Skeletal muscle tissue (tissue), 4 donors: ENCODE measurements around the gene DKKL1. TPM values are rescaled to one million over a fixed set of nuclear protein-coding genes. Genes with fewer than 3 reads are reported as not detected.

Experiments
- H3K27ac ChIP-seq: one replicate; pipeline ENCODE4 v1.7.0; 2013; ENCODE audit warnings: mild to moderate bottlenecking, low read depth, low read length, inconsistent platforms
- H3K27me3 ChIP-seq, 3 donors: one replicate each; pipeline ENCODE4 v1.7.0; 2013; ENCODE audit warnings: low read length in 3 of 3; ENCODE audit not compliant: control insufficient read depth in 3 of 3, insufficient read depth in 3 of 3
- H3K36me3 ChIP-seq, 3 donors: one replicate each; pipeline ENCODE4 v1.7.0; 2013; ENCODE audit warnings: low read length in 3 of 3; ENCODE audit not compliant: control insufficient read depth in 3 of 3, insufficient read depth in 3 of 3
- H3K4me1 ChIP-seq, 3 donors: one replicate each; pipeline ENCODE4 v1.7.0; 2013; ENCODE audit warnings: low read length in 3 of 3, mild to moderate bottlenecking in 3 of 3; ENCODE audit not compliant: control insufficient read depth in 3 of 3, insufficient read depth in 3 of 3
- H3K4me3 ChIP-seq, 3 donors: one replicate each; pipeline ENCODE4 v1.7.0; 2013; ENCODE audit warnings: low read length in 3 of 3
- H3K9ac ChIP-seq, 3 donors: one replicate each; pipeline ENCODE4 v1.7.0; 2013; ENCODE audit warnings: low read length in 3 of 3, mild to moderate bottlenecking in 3 of 3, moderate library complexity in 2 of 3, low read depth in 1 of 3
- H3K9me3 ChIP-seq, 3 donors: one replicate each; pipeline ENCODE4 v1.7.0; 2013; ENCODE audit warnings: low read length in 3 of 3; ENCODE audit not compliant: control insufficient read depth in 3 of 3
- total RNA-seq: library from RNA; depleted of rRNA; stranded (reverse); fragments of >200 nt; gene quantifications from one replicate; pipeline ENCODE4 v1.2.3, GENCODE V29; 2014
- donor health status: Osteomylitis.

DKKL1 gene
- total RNA-seq, 1 donor from 2014 or later = 0.52 TPM

DNA sequence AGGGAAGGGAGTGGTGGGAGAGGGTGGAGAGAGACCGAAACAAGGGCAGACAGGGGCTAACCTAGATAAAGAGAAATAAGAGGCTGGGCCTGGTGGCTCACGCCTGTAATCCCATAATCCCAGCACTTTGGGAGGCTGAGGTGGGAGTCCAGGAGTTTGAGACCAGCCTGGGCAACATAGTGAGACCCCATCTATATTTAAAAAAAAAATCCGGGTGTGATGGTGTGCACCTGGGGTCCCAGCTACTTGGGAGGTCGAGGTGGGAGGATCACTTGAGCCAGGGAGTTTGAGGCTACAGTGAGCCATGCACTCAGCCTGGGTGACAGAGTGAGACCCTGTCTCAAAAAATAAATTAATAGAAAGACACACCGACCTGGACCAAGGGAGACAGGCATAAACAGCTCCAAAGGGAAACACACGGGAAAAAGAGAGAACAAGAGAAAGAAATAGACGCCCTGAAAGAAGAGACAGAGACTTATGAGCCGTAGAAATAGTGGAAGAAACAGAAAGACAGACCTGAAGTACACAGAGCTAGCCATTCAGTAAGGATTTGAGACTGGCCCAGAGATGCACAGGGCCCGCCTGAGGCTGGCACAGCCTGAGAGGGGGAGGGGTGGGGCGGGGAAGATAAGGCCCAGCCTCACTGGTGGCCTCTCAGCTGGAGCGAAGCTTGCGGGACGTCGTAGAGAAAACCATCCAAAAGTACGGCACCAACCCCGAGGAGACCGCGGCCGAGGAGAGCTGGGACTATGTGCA is 26.2 kb upstream of the DKKL1 start:
- Histone ChIP-seq H3K4me1 (peaks cover 12 to 17% (median 13%) of the 10 kb centered on the region in 3 donors), H3K27me3 (peaks cover 0 to 16% (median 11%) of the 10 kb centered on the region in 3 donors), H3K36me3 (peaks cover under 1 to 8% (median 2%) of the 10 kb centered on the region in 3 donors), H3K9ac (no peak overlapping the region), H3K9me3 (no peaks in the 10 kb centered on the region), H3K27ac (no peak overlapping the region), H3K4me3 (no peak overlapping the region)

DNA sequence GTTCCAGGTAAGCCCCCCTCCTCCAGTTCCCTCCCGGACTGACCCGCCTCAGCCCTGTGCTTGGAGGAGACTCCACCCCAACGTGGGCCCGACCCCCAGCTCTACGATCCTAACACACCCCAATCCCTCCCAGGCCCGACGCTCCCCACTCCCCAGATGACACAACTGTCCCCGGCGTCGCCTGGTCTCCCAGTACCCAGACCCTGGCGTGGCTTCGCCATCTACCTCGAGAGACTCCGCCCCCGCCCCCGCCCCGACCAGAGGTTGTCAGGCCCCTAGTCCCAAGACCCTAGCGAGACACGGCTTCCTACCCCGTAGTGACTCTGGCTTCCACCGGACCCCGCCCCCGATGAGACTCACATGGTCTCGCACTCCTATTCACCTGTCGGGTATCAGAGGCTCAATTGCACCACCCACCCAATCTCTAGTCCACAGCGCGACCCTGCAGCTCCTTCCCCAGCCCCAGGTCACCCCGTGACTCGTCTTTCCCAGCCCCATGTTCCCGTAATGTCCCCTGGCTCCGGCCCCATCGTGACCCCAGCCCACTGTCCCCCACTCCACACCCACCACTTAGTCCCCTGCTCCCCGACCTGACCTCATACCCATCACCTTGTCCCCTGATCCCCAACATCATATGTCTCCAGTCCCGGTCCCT is 25.5 kb upstream of the DKKL1 start:
- peaks cover 12 to 17% (median 13%) of the 10 kb centered on the region in 3 donors for H3K4me1 ChIP-seq
- H3K36me3 ChIP-seq = peaks cover 3 to 14% (median 7%) of the 10 kb centered on the region in 3 donors
- peaks cover 0 to 16% (median 11%) of the 10 kb centered on the region in 3 donors for H3K27me3 ChIP-seq
- H3K27ac ChIP-seq = no peak overlapping the region
- no peaks in the 10 kb centered on the region for H3K9me3 ChIP-seq
- peak overlapping the region in 2 of 3 donors; percentile 16 to 59 for H3K4me3 ChIP-seq
- no peak overlapping the region for H3K9ac ChIP-seq

DNA sequence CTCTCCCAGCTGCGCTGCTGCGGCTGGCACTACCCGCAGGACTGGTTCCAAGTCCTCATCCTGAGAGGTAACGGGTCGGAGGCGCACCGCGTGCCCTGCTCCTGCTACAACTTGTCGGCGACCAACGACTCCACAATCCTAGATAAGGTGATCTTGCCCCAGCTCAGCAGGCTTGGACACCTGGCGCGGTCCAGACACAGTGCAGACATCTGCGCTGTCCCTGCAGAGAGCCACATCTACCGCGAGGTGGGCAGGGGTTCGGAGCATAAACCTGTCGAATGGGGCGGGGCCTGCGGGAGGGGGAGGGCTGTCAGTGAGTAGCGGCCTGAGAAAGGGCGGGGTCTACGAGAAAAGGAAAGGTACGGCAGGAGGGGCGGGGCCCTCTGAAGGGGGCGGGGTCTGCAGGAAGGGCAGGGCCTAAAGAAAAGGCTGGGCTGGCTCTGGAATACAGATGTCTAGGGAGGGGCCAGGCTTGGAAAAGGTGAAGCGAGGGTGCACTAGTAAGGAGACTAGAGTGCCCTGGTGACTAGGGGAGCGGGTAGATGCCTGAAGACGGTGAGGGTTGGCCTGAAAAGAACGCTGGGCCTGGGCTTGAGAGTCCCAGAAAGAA is 24.9 kb upstream of the DKKL1 start:
- Histone ChIP-seq H3K4me3 (peak overlapping the region; percentile 59 to 62 (median 61)), H3K9ac (peak overlapping the region in 2 of 3 donors; percentile 23 to 54), H3K27me3 (peaks cover 0 to 16% (median 11%) of the 10 kb centered on the region in 3 donors), H3K36me3 (peaks cover 3 to 15% (median 7%) of the 10 kb centered on the region in 3 donors), H3K27ac (no peak overlapping the region), H3K4me1 (peaks cover 12 to 17% (median 13%) of the 10 kb centered on the region in 3 donors), H3K9me3 (no peaks in the 10 kb centered on the region)

GRCh38 chr19:49339301-49340068 is 24.2 kb upstream of the DKKL1 start:
- Histone ChIP-seq H3K27ac (peak overlapping the region; percentile 71), H3K9me3 (no peaks in the 10 kb centered on the region), H3K9ac (peak overlapping the region in 2 of 3 donors; percentile 23 to 54), H3K4me3 (peak overlapping the region; percentile 51 to 62 (median 61)), H3K27me3 (peaks cover 0 to 16% (median 11%) of the 10 kb centered on the region in 3 donors), H3K36me3 (peaks cover 3 to 16% (median 7%) of the 10 kb centered on the region in 3 donors), H3K4me1 (peaks cover 12 to 17% (median 13%) of the 10 kb centered on the region in 3 donors)

DNA sequence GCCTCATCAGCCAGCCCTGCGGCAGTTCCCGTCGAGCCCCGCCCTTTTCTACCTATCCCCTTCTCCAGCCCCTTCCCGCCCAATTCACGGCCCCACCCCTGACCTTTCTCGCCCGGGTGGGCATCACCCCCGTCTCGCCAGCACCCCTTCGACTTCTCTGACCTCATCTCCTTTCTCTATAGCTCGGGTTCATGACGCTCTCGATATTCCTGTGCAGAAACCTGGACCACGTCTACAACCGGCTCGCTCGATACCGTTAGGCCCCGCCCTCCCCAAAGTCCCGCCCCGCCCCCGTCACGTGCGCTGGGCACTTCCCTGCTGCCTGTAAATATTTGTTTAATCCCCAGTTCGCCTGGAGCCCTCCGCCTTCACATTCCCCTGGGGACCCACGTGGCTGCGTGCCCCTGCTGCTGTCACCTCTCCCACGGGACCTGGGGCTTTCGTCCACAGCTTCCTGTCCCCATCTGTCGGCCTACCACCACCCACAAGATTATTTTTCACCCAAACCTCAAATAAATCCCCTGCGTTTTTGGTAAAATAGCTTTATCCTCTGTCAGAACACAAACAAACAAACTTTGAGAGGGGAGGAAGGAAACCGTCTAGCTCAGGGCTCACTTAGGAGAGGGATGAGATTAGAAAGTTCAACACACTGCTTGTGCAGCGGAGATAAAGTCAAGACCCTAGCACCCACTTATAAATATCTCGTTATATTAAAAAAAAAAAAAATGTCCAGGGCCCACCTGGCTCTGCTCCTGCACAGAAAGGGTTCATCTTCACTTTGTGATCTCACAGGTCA is 23.4 kb upstream of the DKKL1 start:
- no peaks in the 10 kb centered on the region for H3K9me3 ChIP-seq
- H3K9ac ChIP-seq = peak overlapping the region in 2 of 3 donors; percentile 2 to 45
- H3K4me1 ChIP-seq = peaks cover 12 to 17% (median 13%) of the 10 kb centered on the region in 3 donors
- peaks cover 3 to 23% (median 7%) of the 10 kb centered on the region in 3 donors for H3K36me3 ChIP-seq
- peak overlapping the region; percentile 51 to 61 (median 56) for H3K4me3 ChIP-seq
- H3K27me3 ChIP-seq = peaks cover 0 to 16% (median 11%) of the 10 kb centered on the region in 3 donors
- peak overlapping the region; percentile 71 for H3K27ac ChIP-seq

GRCh38 chr19:49340865-49341718 is 22.6 kb upstream of the DKKL1 start:
- H3K4me3 ChIP-seq = no peak overlapping the region
- peaks cover 12 to 17% (median 13%) of the 10 kb centered on the region in 3 donors for H3K4me1 ChIP-seq
- H3K9me3 ChIP-seq = no peaks in the 10 kb centered on the region
- H3K36me3 ChIP-seq = peaks cover 3 to 23% (median 7%) of the 10 kb centered on the region in 3 donors
- H3K9ac ChIP-seq = no peak overlapping the region
- peak overlapping the region; percentile 71 for H3K27ac ChIP-seq
- H3K27me3 ChIP-seq = peaks cover 0 to 16% (median 11%) of the 10 kb centered on the region in 3 donors

GRCh38 chr19:49342291-49342721 is 21.4 kb upstream of the DKKL1 start:
- Histone ChIP-seq H3K4me3 (no peak overlapping the region), H3K9ac (no peak overlapping the region), H3K9me3 (no peaks in the 10 kb centered on the region), H3K27ac (no peak overlapping the region), H3K36me3 (peaks cover 7 to 27% (median 11%) of the 10 kb centered on the region in 3 donors), H3K27me3 (peaks cover 0 to 14% (median 11%) of the 10 kb centered on the region in 3 donors), H3K4me1 (peaks cover 12 to 17% (median 13%) of the 10 kb centered on the region in 3 donors)

DNA sequence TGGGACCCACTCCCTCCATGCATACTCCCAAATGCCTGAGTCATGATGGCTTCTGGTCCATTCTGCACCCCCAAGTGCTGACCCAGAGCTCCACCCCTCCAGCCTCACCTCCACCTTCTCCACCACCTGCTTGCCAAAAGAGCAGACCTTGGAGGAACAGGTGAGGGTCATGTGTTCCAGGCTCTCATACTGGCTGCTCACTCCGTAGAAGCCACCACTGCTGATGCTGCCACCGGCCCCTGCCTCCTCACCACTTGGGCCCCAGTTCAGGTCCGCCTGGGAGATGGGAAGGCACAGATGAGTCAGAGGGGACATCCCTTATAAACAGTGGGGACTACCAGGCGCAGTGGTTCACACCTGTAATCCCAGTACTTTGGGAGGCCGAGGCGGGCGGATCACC is 20.6 kb upstream of the DKKL1 start:
- H3K27me3 ChIP-seq = peaks cover 0 to 14% (median 11%) of the 10 kb centered on the region in 3 donors
- H3K36me3 ChIP-seq = peaks cover 10 to 33% (median 12%) of the 10 kb centered on the region in 3 donors
- peaks cover 12 to 17% (median 13%) of the 10 kb centered on the region in 3 donors for H3K4me1 ChIP-seq
- H3K4me3 ChIP-seq = no peak overlapping the region
- no peak overlapping the region for H3K9ac ChIP-seq
- no peaks in the 10 kb centered on the region for H3K9me3 ChIP-seq
- H3K27ac ChIP-seq = no peak overlapping the region
